ENCODE data around the gene PCGF1.

PCGF1 gene

GRCh38 chr2:74522516-74522915 lies 15.0 kb upstream of the PCGF1 start:
- peak; percentile 3; the same call in 1 of the 3 replicates for ATAC-seq
- no peak for TF ChIP-seq GLIS3 (CRISPR knock-in tag; IDR thresholded peaks at IDR 0.05)
- no peak for TF ChIP-seq ZFP30 (CRISPR knock-in tag; IDR thresholded peaks at IDR 0.05)
- TF ChIP-seq TSHZ2 (CRISPR knock-in tag; IDR thresholded peaks at IDR 0.05), result no peak
- TF ChIP-seq ZFP3 (CRISPR knock-in tag; IDR thresholded peaks at IDR 0.05), result no peak
- no peak for TF ChIP-seq PATZ1 (CRISPR knock-in tag; IDR thresholded peaks at IDR 0.05; ENCODE audit: borderline replicate concordance)
- no peak for TF ChIP-seq OSR1 (CRISPR knock-in tag; IDR thresholded peaks at IDR 0.05)

GRCh38 chr2:74516650-74517049 lies 9.2 kb upstream of the PCGF1 start:
- no peak for ATAC-seq
- no peak for TF ChIP-seq CREB5 (CRISPR knock-in tag; IDR thresholded peaks at IDR 0.05; ENCODE audit: low read depth)
- TF ChIP-seq POU6F1 (CRISPR knock-in tag; IDR thresholded peaks at IDR 0.05; ENCODE audit: borderline replicate concordance, low read depth), result no peak
- no peak for TF ChIP-seq ZFP3 (CRISPR knock-in tag; IDR thresholded peaks at IDR 0.05)
- TF ChIP-seq RARB (CRISPR knock-in tag; IDR thresholded peaks at IDR 0.05), result no peak
- TF ChIP-seq TCF4 (CRISPR knock-in tag; IDR thresholded peaks at IDR 0.05; ENCODE audit: borderline replicate concordance), result no peak
- TF ChIP-seq BACH2 (CRISPR knock-in tag; IDR thresholded peaks at IDR 0.05; ENCODE audit: borderline replicate concordance), result no peak
- TF ChIP-seq OSR1 (CRISPR knock-in tag; IDR thresholded peaks at IDR 0.05), result no peak
- TF ChIP-seq ISL1 (CRISPR knock-in tag; IDR thresholded peaks at IDR 0.05), result no peak
- no peak for TF ChIP-seq GLIS3 (CRISPR knock-in tag; IDR thresholded peaks at IDR 0.05)
- TF ChIP-seq CSDC2 (CRISPR knock-in tag; IDR thresholded peaks at IDR 0.05), result no peak
- no peak for TF ChIP-seq PPARA (CRISPR knock-in tag; IDR thresholded peaks at IDR 0.05; ENCODE audit: borderline replicate concordance)
- TF ChIP-seq ZC3H10 (CRISPR knock-in tag; IDR thresholded peaks at IDR 0.05), result no peak

- ATAC-seq, result no peak
- TF ChIP-seq TSHZ2 (CRISPR knock-in tag; IDR thresholded peaks at IDR 0.05), result no peak
- TF ChIP-seq CSRNP3 (CRISPR knock-in tag; IDR thresholded peaks at IDR 0.05), result no peak
- no peak for TF ChIP-seq TOX (CRISPR knock-in tag; IDR thresholded peaks at IDR 0.05; ENCODE audit: borderline replicate concordance)
- no peak for TF ChIP-seq PATZ1 (CRISPR knock-in tag; IDR thresholded peaks at IDR 0.05; ENCODE audit: borderline replicate concordance)
- no peak for TF ChIP-seq CREB5 (CRISPR knock-in tag; IDR thresholded peaks at IDR 0.05; ENCODE audit: low read depth)
- TF ChIP-seq ESRRG (CRISPR knock-in tag; IDR thresholded peaks at IDR 0.05), result no peak
- no peak for TF ChIP-seq OSR1 (CRISPR knock-in tag; IDR thresholded peaks at IDR 0.05)
- no peak for TF ChIP-seq POU6F1 (CRISPR knock-in tag; IDR thresholded peaks at IDR 0.05; ENCODE audit: borderline replicate concordance, low read depth)
- TF ChIP-seq ZFP30 (CRISPR knock-in tag; IDR thresholded peaks at IDR 0.05), result no peak
Measured at GRCh38 chr2:74515981-74516633, 8.6 kb upstream of the PCGF1 start.

Data from SK-N-SH treated with all-trans-retinoic acid at 6 μM for 48 hours (cell line).